Measurements from ENCODE around the gene MIDN. TPM values are rescaled to one million over a fixed set of nuclear protein-coding genes. Genes with fewer than 3 reads are reported as not detected.

Gene MIDN
- 47.1 and 61.0 TPM in 2 replicates for total RNA-seq

GRCh38 chr19:1248139-1248785 lies at the start of gene MIDN:
Gene MIDN, plus strand, starts transcription at chr19:1248583. Its CDS starts 1,714 bp downstream, at chr19:1250297.

GRCh38 chr19:1205114-1206099 lies 43.0 kb upstream of the MIDN start, which contains the start of gene STK11:
Gene STK11, plus strand, starts transcription at chr19:1205778. Its CDS starts 1,136 bp downstream, at chr19:1206914.

DNA sequence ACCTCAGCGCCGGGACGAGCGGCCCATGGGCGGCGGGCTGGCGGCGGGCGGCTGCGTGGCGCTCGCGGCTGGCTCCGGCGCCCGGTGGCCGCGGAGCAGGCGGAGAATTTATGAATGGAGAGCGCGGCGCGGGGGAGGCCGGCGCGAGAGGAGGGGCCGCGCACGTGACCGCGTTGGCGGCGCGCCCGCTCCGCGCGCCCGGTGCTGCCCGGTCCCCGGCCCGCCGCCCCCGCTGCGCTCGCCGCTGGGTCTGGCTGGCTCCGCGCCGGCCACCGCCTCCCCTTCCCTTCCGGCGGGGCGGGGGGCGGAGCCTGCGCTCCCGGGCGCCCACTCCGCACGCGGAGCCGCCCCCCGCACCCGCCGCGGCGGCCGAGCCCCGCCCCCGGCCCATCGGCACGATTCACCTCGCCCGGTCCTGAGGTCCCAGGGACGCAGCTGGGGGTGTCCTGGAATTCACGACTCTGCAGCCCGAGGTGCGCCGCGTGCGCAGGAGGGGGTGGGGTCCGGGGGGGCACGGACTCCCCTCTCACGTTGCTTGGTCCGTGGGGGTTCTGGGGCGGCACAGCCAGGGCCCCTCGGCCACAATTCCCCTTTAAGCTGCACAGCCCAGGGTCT lies 10.5 kb upstream of the MIDN start, which contains the start of gene CBARP:
TSS of gene CBARP (minus strand) at position 252 of the 615 bp plus-strand sequence. CDS start 1,905 bp downstream, outside the sequence.

DNA sequence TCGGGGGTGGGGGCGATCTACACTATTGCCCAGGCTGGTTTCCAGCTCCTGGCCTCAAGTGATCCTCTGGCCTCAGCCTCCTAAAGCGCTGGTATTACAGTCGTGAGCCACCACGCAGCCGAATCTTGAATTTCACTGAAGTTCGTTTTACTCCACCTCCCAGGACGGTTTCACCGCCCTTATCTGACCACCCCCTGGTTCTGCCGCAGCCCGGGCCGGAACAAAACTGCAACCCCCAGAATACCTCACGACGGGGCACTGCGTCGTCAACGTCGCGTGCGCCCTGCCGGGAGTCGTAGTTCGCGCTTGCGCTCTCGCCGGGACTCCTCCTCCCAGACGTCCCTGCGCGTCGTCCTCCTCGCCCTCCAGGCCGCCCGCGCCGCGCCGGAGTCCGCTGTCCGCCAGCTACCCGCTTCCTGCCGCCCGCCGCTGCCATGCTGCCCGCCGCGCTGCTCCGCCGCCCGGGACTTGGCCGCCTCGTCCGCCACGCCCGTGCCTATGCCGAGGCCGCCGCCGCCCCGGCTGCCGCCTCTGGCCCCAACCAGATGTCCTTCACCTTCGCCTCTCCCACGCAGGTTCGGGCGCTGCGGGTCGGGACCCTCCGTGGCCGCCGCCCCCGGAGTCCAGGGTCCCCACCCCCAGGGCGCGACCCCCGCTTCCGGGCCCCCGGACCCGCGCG lies 6.8 kb upstream of the MIDN start, which contains the start of gene ATP5F1D:
TSS of gene ATP5F1D (plus strand) at position 335 of the 679 bp plus-strand sequence. CDS start at position 435, 100 bp downstream.

GRCh38 chr19:1269065-1269477 lies 20.7 kb downstream of the MIDN start, which contains the start of gene CIRBP:
Gene CIRBP, plus strand, starts transcription at chr19:1269332. Its CDS starts 1,602 bp downstream, at chr19:1270934.

GRCh38 chr19:1275260-1275975 lies 27.0 kb downstream of the MIDN start, which contains the start of gene FAM174C:
Gene FAM174C, plus strand, starts transcription at chr19:1275530. Its CDS starts 20 bp downstream, at chr19:1275550.

DNA sequence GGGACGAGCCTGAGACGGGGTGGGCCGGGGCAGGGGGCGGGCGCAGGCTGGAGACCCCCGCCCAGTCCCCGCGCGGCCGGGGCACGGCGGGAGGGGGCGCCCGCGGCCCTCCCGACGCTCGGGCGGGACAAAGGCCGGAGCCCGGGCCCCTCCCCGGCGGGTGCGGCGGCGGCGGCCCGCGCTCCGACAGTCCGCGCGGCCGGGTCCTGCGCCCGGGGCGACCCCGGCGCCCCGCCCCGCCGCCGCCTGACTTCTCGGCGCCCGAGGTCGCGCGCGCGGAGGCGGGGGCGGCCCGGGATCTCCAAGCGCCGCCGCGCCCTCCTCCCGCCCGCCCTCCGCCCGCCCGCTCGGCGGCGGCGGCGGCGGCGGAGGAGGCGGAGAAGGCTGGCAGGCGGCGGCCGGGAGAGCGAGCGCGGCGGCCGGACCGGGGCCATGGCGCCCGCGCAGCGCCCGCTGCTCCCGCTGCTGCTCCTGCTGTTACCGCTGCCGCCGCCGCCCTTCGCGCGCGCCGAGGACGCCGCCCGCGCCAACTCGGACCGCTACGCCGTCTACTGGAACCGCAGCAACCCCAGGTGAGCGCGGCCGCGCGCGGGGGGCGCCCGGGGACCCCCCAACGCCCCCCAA lies 37.5 kb downstream of the MIDN start, which contains the start of gene EFNA2:
TSS of gene EFNA2 (plus strand) at position 137 of the 624 bp plus-strand sequence. CDS start at position 433, 296 bp downstream.

Other genes starting within 250 kb of the MIDN start
- gene GRIN3B, start 248.2 kb upstream of the MIDN start, total RNA-seq: 0.49 and 2.5 TPM in 2 replicates
- 165 and 187 TPM in 2 replicates for gene TMEM259, start 227.5 kb upstream of the MIDN start, total RNA-seq
- not detected in 2 replicates for gene RNU6-2, start 227.1 kb upstream of the MIDN start, total RNA-seq
- 407 and 539 TPM in 2 replicates for gene CNN2, start 222.0 kb upstream of the MIDN start, total RNA-seq
- 25.1 and 37.0 TPM in 2 replicates for gene ABCA7, start 208.5 kb upstream of the MIDN start, total RNA-seq
- 3.1 and 4.8 TPM in 2 replicates for gene ARHGAP45, start 181.4 kb upstream of the MIDN start, total RNA-seq
- gene POLR2E, start 153.2 kb upstream of the MIDN start, total RNA-seq: 264 and 284 TPM in 2 replicates
- 420 and 659 TPM in 2 replicates for gene GPX4, start 144.6 kb upstream of the MIDN start, total RNA-seq
- gene SBNO2, start 74.3 kb upstream of the MIDN start, total RNA-seq: 48.6 and 75.7 TPM in 2 replicates
- 84.1 and 84.6 TPM in 2 replicates for gene STK11, start 42.8 kb upstream of the MIDN start, total RNA-seq
- gene CBARP, start 10.6 kb upstream of the MIDN start, total RNA-seq: 5.1 and 6.1 TPM in 2 replicates
- 145 and 173 TPM in 2 replicates for gene ATP5F1D, start 6.8 kb upstream of the MIDN start, total RNA-seq
- 119 and 190 TPM in 2 replicates for gene CIRBP, start 20.7 kb downstream of the MIDN start, total RNA-seq
- gene FAM174C, start 26.9 kb downstream of the MIDN start, total RNA-seq: 92.3 and 109 TPM in 2 replicates
- gene EFNA2, start 37.3 kb downstream of the MIDN start, total RNA-seq: 0.65 and 2.3 TPM in 2 replicates
- 172 and 183 TPM in 2 replicates for gene NDUFS7, start 135.3 kb downstream of the MIDN start, total RNA-seq
- gene GAMT, start 153.0 kb downstream of the MIDN start, total RNA-seq: 21.5 and 44.2 TPM in 2 replicates
- 71.4 and 138 TPM in 2 replicates for gene DAZAP1, start 159.0 kb downstream of the MIDN start, total RNA-seq
- gene RPS15, start 189.8 kb downstream of the MIDN start, total RNA-seq: 1,692 and 1,880 TPM in 2 replicates
- gene APC2, start 201.5 kb downstream of the MIDN start, total RNA-seq: 0.98 and 1.0 TPM in 2 replicates
- gene C19orf25, start 230.6 kb downstream of the MIDN start, total RNA-seq: 26.1 and 55.5 TPM in 2 replicates
- gene PCSK4, start 241.8 kb downstream of the MIDN start, total RNA-seq: 3.9 and 10.8 TPM in 2 replicates
- gene REEP6, start 242.6 kb downstream of the MIDN start, total RNA-seq: 5.2 and 7.6 TPM in 2 replicates

Measured in mesangial cell (primary cell).